ENCODE measurements around the gene DLEC1.

DNA sequence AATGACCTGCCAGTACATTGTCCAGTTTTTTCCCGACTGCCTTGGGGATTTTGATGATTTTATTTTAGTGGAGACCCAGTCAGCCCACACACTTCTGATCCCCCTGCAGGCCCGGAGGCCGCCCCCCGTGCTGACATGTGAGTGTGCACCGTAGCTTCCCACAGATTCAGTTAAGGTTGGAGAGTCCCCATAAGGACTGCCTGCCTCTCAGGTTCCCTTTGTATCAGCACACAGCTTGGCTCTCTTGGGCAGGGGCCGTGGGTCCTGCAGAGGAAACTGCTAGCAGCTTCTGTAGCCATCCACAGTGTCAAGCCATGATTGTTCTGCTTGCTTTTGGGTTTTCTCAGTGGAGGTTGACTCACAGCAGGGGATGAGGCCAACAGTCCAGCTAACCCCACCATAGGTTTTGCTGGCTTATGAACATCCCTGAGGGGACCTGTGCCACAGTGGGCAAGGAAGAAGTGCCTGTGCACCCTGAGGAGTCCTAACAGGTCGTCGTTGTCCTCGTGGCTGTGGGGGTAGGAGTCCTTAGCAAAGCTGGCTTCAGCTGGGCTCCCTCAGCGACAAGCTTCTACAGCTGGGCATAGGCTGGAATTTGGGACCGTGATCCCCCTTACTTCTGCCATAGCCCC lies 46.4 kb downstream of the DLEC1 start:
- TF ChIP-seq POLR2A (IDR thresholded peaks at IDR 0.05) (no peak), CTCF (IDR thresholded peaks at IDR 0.05) (no peak)

Measured in tibial nerve (tissue), 3 donors.